GM12878 (cell line): ENCODE measurements around the gene SUPT3H. TPM values are rescaled to one million over a fixed set of nuclear protein-coding genes. Genes with fewer than 3 reads are reported as not detected.

ENCODE experiments used
- ATAC-seq: fragments of 200-7000 bp; cut with Tn5 transposase; 3 replicates; pipeline ENCODE4 v1.9.1; 2020; ENCODE audit warnings: mild to moderate bottlenecking, moderate library complexity
- BruUV-seq: library from RNA; stranded (reverse); fragments of 400-500 nt; replicated peaks from 2 replicates; lab custom pipeline; 2021; lab: Mats Ljungman, UMichigan
- CTCF ChIA-PET: fragments of 300-600 bp; sonication (Branson Sonifier 250); formaldehyde crosslinking; extraction: SDS; loops from one replicate; lab custom pipeline; 2021; ENCODE audit warnings: inconsistent platforms; lab: Yijun Ruan, JAX
- POLR2A ChIA-PET: fragments of 350-600 bp; formaldehyde crosslinking; extraction: SDS; loops from one replicate; lab custom pipeline; 2021; ENCODE audit warnings: inconsistent platforms; lab: Charles Lee
- RAD21 ChIA-PET: fragments of 300-600 bp; sonication (Branson Sonifier 250); formaldehyde crosslinking; loops from one replicate; lab custom pipeline; 2023; ENCODE audit warnings: antibody characterized with exemption; ENCODE audit not compliant: unreplicated experiment; lab: Charles Lee
- SMC1A ChIA-PET: fragments of 300-600 bp; sonication (Branson Sonifier 250); formaldehyde crosslinking; loops from one replicate; lab custom pipeline; 2023; ENCODE audit not compliant: unreplicated experiment, uncharacterized antibody; lab: Charles Lee
- DNase-seq: peaks from one replicate; pipeline ENCODE4 v3.0.0-alpha.2; 2011; ENCODE audit warnings: low read depth, low spot score
- FAIRE-seq: peaks from 3 replicates; lab custom pipeline; 2011; peaks lifted over from hg19 to GRCh38; lab: Jason Lieb, UNC
- H2AFZ ChIP-seq: 2 replicates; pipeline ENCODE4 v1.6.0; 2011; ENCODE audit warnings: low read depth, low read length, control low read depth; ENCODE audit not compliant: control insufficient read depth
- H3K27ac ChIP-seq: 2 replicates; pipeline ENCODE4 v1.5.1; 2011; ENCODE audit warnings: control low read depth; ENCODE audit not compliant: control insufficient read depth, insufficient read depth
- H3K27me3 ChIP-seq, 2 experiments: replicated peaks in 1 of 2; 2 replicates each; pipeline versions ENCODE4 v1.6.0 to v1.6.1; 2011; ENCODE audit warnings: low read length in 1 of 2; ENCODE audit not compliant: control insufficient read depth in 2 of 2, insufficient read depth in 2 of 2
- H3K36me3 ChIP-seq, 2 experiments: 2 replicates each; pipeline ENCODE4 v1.5.1; 2011; ENCODE audit warnings: low read length in 1 of 2; ENCODE audit not compliant: control insufficient read depth in 2 of 2, insufficient read depth in 2 of 2
- H3K4me1 ChIP-seq: 2 replicates; pipeline ENCODE4 v1.6.1; 2011; ENCODE audit warnings: mild to moderate bottlenecking, low read length, moderate library complexity, mixed read lengths; ENCODE audit not compliant: control insufficient read depth, insufficient read depth
- H3K4me2 ChIP-seq: 2 replicates; pipeline ENCODE4 v1.6.0; 2011; ENCODE audit warnings: control low read depth; ENCODE audit not compliant: control insufficient read depth, insufficient read depth
- H3K4me3 ChIP-seq: fragments of 200-600 bp; sonication (generic); 2 replicates; pipeline ENCODE4 v1.5.1; 2016
- H3K79me2 ChIP-seq: 2 replicates; pipeline ENCODE4 v1.6.0; 2011; ENCODE audit warnings: low read length; ENCODE audit not compliant: control insufficient read depth, insufficient read depth
- H3K9ac ChIP-seq: 2 replicates; pipeline ENCODE4 v1.8.0; 2011; ENCODE audit warnings: low read length, control low read depth, mixed read lengths; ENCODE audit not compliant: control insufficient read depth, insufficient read depth
- H3K9me3 ChIP-seq: replicated peaks from 3 replicates; pipeline ENCODE4 v1.5.1; 2011; ENCODE audit warnings: mild to moderate bottlenecking, low read length; ENCODE audit not compliant: control insufficient read depth, insufficient read depth
- H4K20me1 ChIP-seq: 2 replicates; pipeline ENCODE4 v1.6.0; 2011; ENCODE audit not compliant: control insufficient read depth, insufficient read depth
- CREM ChIP-seq: IDR thresholded peaks from 2 replicates; pipeline ENCODE4 v1.6.1; 2014; ENCODE audit warnings: antibody characterized with exemption, low read depth
- ETV6 ChIP-seq, 2 experiments: fragments of 450-650 bp in 1 of 2; IDR thresholded peaks in 1 of 2; conservative IDR thresholded peaks in 1 of 2; 2 replicates each; pipeline ENCODE4 v1.6.1; 2014; ENCODE audit warnings: antibody characterized with exemption in 1 of 2, borderline replicate concordance in 1 of 2, low read depth in 1 of 2, mild to moderate bottlenecking in 1 of 2, moderate library complexity in 1 of 2
- HCFC1 ChIP-seq: fragments of 150-350 bp; IDR thresholded peaks from 2 replicates; pipeline ENCODE4 v1.6.1; 2014; ENCODE audit warnings: low read length
- JUNB ChIP-seq: IDR thresholded peaks from 2 replicates; pipeline ENCODE4 v1.6.1; 2016; ENCODE audit warnings: antibody characterized with exemption, mild to moderate bottlenecking
- MTA2 ChIP-seq: fragments of 450-650 bp; IDR thresholded peaks from 2 replicates; pipeline ENCODE4 v1.6.1; 2016; ENCODE audit warnings: low read depth, mild to moderate bottlenecking, moderate library complexity
- MTA3 ChIP-seq: IDR thresholded peaks from 2 replicates; pipeline ENCODE4 v1.6.1; 2012; ENCODE audit warnings: low read length, inconsistent platforms, borderline replicate concordance
- NFYB ChIP-seq: IDR thresholded peaks from 2 replicates; pipeline ENCODE4 v1.6.1; 2011; ENCODE audit warnings: low read depth, mild to moderate bottlenecking, low read length, improper control_type of control experiment, moderate library complexity; ENCODE audit not compliant: insufficient read depth
- PAX5 ChIP-seq: IDR thresholded peaks from 2 replicates; pipeline ENCODE4 v1.6.1; 2011; ENCODE audit warnings: low read depth, low read length, borderline replicate concordance
- POLR2A ChIP-seq: IDR thresholded peaks from 2 replicates; pipeline ENCODE4 v1.6.1; 2011; ENCODE audit warnings: low read depth, mild to moderate bottlenecking, low read length
- POU2F2 ChIP-seq: IDR thresholded peaks from 3 replicates; pipeline ENCODE4 v1.6.1; 2011; ENCODE audit warnings: low read depth, mild to moderate bottlenecking, low read length, borderline replicate concordance
- RELA ChIP-seq: fragments of 450-650 bp; IDR thresholded peaks from 2 replicates; pipeline ENCODE4 v1.8.0; 2014; ENCODE audit warnings: borderline replicate concordance; ENCODE audit not compliant: partially characterized antibody
- RELB ChIP-seq: fragments of 450-650 bp; IDR thresholded peaks from 2 replicates; pipeline ENCODE4 v1.6.1; 2017; ENCODE audit warnings: low read depth, mild to moderate bottlenecking, moderate library complexity
- SREBF1 ChIP-seq: IDR thresholded peaks from 2 replicates; pipeline ENCODE4 v1.6.1; 2012; ENCODE audit warnings: mild to moderate bottlenecking, low read length
- TAF1 ChIP-seq: IDR thresholded peaks from 2 replicates; pipeline ENCODE4 v1.6.1; 2011; ENCODE audit warnings: mild to moderate bottlenecking, low read depth, low read length, borderline replicate concordance
- ZNF592 ChIP-seq: fragments of 450-650 bp; IDR thresholded peaks from 2 replicates; pipeline ENCODE4 v1.6.1; 2017; ENCODE audit warnings: mild to moderate bottlenecking, moderate library complexity
- WGBS: methylation state at CpG from one replicate; pipeline ENCODE4 v1.1.6; 2016; ENCODE audit warnings: low lambda C conversion rate; ENCODE audit not compliant: insufficient replicate concordance, insufficient coverage; ENCODE audit errors: missing lambda C conversion rate; 5-methylcytosine and 5-hydroxymethylcytosine counted together
- in situ Hi-C: fragments of 300-500 bp; cut with MboI; formaldehyde crosslinking; loops from 9 replicates; pipeline ENCODE4 v1.14.3; 2018; ENCODE audit warnings: mixed read lengths
- intact Hi-C: fragments of 100-400 bp; cut with micrococcal nuclease; formaldehyde crosslinking; loops from one replicate; pipeline ENCODE4 v1.14.2; 2022; ENCODE audit not compliant: unreplicated experiment
- polyA plus RNA-seq, 11 experiments: library from polyadenylated mRNA; depleted of rRNA in 4 of 11; unstranded in 6 of 11; stranded (reverse) in 5 of 11; fragments of >200 nt; fragmentation: Nextera tagmentation in 4 of 11; fragmentation: Illumina TruSeq in 1 of 11; extraction: Ambion mirVana in 4 of 11; extraction: Trizol in 1 of 11; gene quantifications; 1 replicate in 1 of 11; 2 replicates in 10 of 11; pipeline versions ENCODE4 v1.2.1 to v1.2.3, GENCODE V29; 2011 to 2016; ENCODE audit warnings: inconsistent platforms in 2 of 11, missing spikeins in 2 of 11, low read depth in 1 of 11
- total RNA-seq, 4 experiments: library from RNA; depleted of rRNA in 3 of 4; stranded (reverse); fragments of >200 nt in 3 of 4; fragmentation: Illumina TruSeq in 1 of 4; extraction: Trizol in 1 of 4; gene quantifications; 2 replicates each; pipeline versions ENCODE4 v1.2.1 to v1.2.3, GENCODE V29; 2013 to 2021
- TF ChIP-seq, protein P1 (sequence below): fragments of 450-650 bp; IDR thresholded peaks from 2 replicates; pipeline ENCODE4 v1.6.1; 2017; ENCODE audit warnings: mild to moderate bottlenecking, low read depth, inconsistent platforms; ENCODE audit not compliant: poor library complexity, severe bottlenecking

Gene SUPT3H
- total and polyA plus RNA-seq, 10 of the 15 experiments (the other 5 are each of a cell fraction or from before 2014, with no cell fraction given): 0.51 to 3.7 (median 2.0) TPM

- H3K27me3 ChIP-seq: no peaks in the 10 kb centered on the region
- H2AFZ ChIP-seq: no peak overlapping the region
- CTCF ChIA-PET: interaction anchor here (0.9 to 1.3 kb wide), 2 partner anchors 8 to 449 kb away, joined by 3 read pairs; no protein-coding TSS in a partner anchor
- TF ChIP-seq CREM (no peak), NFYB (no peak), RELA (no peak), ZNF592 (no peak), PAX5 (no peak), POU2F2 (no peak), RELB (no peak), POLR2A (no peak), ETV6 (conservative IDR thresholded peaks at IDR 0.05 in 1 of 2, IDR thresholded peaks at IDR 0.05 in 1 of 2; ENCODE audit: borderline replicate concordance in 1 of 2, low read depth in 1 of 2) (no peak), SREBF1 (no peak), MTA3 (no peak), TAF1 (no peak), JUNB (no peak), MTA2 (no peak), HCFC1 (no peak)
- TF ChIP-seq, protein P1, sequence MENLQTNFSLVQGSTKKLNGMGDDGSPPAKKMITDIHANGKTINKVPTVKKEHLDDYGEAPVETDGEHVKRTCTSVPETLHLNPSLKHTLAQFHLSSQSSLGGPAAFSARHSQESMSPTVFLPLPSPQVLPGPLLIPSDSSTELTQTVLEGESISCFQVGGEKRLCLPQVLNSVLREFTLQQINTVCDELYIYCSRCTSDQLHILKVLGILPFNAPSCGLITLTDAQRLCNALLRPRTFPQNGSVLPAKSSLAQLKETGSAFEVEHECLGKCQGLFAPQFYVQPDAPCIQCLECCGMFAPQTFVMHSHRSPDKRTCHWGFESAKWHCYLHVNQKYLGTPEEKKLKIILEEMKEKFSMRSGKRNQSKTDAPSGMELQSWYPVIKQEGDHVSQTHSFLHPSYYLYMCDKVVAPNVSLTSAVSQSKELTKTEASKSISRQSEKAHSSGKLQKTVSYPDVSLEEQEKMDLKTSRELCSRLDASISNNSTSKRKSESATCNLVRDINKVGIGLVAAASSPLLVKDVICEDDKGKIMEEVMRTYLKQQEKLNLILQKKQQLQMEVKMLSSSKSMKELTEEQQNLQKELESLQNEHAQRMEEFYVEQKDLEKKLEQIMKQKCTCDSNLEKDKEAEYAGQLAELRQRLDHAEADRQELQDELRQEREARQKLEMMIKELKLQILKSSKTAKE: no peak
- no peaks in the 10 kb centered on the region for H3K79me2 ChIP-seq
- no peaks in the 10 kb centered on the region for H4K20me1 ChIP-seq
- 43% methylated on average over 2 of the region's 2 CpGs for WGBS
- no peaks in the 10 kb centered on the region for H3K36me3 ChIP-seq
- no peak for DNase-seq
- peaks cover 4% of the 10 kb centered on the region; the same call in 2 of the 3 replicates for H3K9me3 ChIP-seq
- no peak for ATAC-seq
- RAD21 ChIA-PET: interaction anchor here (0.5 to 1.1 kb wide), 3 partner anchors 8 to 1250 kb away, joined by 3 read pairs; no protein-coding TSS in a partner anchor
- H3K9ac ChIP-seq: no peak overlapping the region
- no peak overlapping the region for H3K4me3 ChIP-seq
- no peak for FAIRE-seq
- intact Hi-C loops (loop anchor here (10.0 kb wide), 1 partner anchor 305 kb away; no protein-coding TSS in a partner anchor), in situ Hi-C loops (no loop called here)
- no TSS peak for BruUV-seq
- H3K4me2 ChIP-seq: no peak overlapping the region
- H3K27ac ChIP-seq: no peak overlapping the region
- H3K4me1 ChIP-seq: no peaks in the 10 kb centered on the region
- SMC1A ChIA-PET: interaction anchor here (1.1 to 1.4 kb wide), 4 partner anchors 13 to 304 kb away, joined by 3 to 4 read pairs (median 4); no protein-coding TSS in a partner anchor
- POLR2A ChIA-PET: no interaction called here
Measured at GRCh38 chr6:44859901-44860410, 517.8 kb downstream of the SUPT3H start.
